ENCODE measurements around the gene LRRC55.

DNA sequence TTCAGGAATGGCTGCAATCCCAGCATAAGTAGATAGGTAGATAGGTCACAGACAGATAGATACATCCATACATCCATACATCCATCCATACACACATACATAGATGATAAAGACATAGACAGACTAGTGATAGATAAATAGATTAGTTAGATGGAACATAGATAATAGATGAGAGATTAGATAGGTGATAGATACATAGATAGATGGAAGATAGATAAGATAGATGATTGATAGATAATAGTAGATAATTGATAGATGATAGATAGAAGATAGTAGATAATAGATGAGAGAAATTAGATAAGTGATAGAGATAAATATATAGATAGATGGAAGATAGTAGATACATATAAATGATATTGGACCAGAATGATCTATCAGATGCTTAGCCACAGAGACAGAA, 28.3 kb upstream of the LRRC55 start:
- TF ChIP-seq EZH2 (IDR thresholded peaks at IDR 0.05), result no peak
- TF ChIP-seq, protein P1, sequence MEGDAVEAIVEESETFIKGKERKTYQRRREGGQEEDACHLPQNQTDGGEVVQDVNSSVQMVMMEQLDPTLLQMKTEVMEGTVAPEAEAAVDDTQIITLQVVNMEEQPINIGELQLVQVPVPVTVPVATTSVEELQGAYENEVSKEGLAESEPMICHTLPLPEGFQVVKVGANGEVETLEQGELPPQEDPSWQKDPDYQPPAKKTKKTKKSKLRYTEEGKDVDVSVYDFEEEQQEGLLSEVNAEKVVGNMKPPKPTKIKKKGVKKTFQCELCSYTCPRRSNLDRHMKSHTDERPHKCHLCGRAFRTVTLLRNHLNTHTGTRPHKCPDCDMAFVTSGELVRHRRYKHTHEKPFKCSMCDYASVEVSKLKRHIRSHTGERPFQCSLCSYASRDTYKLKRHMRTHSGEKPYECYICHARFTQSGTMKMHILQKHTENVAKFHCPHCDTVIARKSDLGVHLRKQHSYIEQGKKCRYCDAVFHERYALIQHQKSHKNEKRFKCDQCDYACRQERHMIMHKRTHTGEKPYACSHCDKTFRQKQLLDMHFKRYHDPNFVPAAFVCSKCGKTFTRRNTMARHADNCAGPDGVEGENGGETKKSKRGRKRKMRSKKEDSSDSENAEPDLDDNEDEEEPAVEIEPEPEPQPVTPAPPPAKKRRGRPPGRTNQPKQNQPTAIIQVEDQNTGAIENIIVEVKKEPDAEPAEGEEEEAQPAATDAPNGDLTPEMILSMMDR (IDR thresholded peaks at IDR 0.05), result no peak

Data from neural progenitor cell (in vitro differentiated cells).